NCI-H128 (cell line): Measurements from ENCODE around the gene ABHD2.

Experiments used
- DNase-seq: peaks from one replicate; lab custom pipeline; 2025; ENCODE audit not compliant: unreplicated experiment; lab: John Stamatoyannopoulos, UW

The ABHD2 gene

DNA sequence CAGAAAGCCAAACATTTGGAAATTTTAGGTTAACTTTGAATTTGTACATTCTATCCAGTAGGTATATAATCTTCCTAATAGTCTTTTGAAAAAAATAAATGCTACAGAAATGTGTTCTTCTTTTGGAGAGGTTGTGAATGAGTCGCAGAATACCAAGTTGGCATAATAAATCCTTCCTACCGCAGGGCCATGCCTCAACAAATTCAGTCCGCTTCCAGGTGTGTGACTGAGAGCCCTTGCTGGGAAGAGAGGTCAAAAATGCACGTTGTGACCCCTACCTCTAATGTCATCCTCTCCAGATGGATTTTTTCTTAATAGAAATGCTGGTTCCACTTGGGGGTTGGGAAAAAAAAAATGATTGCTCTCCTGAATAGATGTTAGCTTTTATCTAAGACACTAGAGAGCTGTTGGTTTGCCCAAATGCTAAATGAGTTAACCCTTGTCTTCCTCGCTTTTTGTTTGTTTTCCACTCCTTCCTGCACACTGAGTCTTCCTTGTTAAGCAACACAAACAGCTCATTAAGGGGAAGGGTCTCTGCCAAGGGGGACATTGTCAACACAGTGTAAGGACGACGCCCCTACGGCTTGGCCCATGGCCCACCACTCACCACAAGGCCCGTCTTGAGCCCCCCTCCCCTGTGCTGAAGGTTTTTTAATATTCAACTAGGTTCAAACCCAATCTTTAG is 99.2 kb downstream of the ABHD2 start:
- no peak for DNase-seq

DNA sequence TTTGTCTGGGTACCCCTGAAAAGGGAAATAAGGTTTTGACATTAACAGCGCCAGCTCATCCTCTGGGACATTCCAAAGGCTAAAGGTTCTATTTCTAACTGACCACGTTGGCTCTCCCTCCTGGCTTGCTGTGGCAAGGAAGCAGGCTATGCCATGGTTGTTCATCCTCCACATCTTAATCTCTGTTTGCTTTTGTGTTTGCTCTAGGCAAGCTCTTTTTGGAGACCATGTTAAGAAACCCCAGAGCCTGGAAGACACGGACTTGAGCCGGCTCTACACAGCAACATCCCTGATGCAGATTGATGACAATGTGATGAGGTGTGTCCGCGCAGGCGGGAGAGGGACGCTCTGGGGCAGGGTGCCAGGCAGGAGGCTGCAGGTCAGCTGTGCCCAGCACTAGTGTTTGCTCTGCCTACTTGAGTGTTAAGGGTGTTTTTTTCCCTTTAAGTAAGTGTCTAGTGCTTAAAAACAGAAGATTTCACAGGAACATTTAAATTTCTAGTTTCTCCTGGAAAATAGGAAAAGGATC is 99.8 kb downstream of the ABHD2 start:
- DNase-seq: no peak

DNA sequence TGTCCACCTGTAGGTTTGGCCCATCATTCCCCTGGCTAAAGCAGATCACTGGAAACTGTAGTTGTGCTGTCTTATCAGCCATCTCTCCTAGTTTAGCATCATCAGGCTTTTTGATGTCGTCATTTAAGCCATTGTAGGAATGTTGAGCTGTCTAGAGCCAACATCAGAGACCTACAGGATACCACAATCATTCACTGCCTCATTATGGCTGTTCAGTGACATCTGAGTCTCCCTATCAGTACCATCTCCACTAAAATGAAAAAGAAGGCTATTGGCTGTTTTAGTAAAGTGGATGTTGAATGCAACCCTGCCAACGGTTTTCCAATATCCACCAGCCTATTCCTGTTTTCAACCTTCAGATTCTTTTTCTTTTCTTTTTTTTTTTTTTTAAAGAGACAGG is 103.9 kb downstream of the ABHD2 start:
- DNase-seq: no peak

DNA sequence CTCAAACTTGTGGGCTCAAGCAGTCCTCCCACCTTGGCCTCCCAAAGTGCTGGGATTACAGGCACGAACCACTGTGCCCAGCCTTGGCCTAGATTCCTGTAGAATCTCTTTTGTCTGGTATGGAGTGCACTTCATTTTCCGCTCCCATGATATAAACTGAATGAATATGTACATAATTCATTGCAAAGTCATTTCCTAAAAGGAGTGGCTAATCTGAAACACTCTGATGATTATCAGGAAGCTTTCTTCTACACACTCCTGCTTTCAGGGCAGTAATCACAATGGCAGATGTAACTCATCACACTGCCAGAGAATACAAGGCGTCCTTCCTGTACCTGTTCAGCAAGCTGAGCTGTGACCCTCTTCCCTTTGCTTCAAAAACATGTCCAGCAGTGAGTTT is 104.5 kb downstream of the ABHD2 start:
- DNase-seq: no peak

DNA sequence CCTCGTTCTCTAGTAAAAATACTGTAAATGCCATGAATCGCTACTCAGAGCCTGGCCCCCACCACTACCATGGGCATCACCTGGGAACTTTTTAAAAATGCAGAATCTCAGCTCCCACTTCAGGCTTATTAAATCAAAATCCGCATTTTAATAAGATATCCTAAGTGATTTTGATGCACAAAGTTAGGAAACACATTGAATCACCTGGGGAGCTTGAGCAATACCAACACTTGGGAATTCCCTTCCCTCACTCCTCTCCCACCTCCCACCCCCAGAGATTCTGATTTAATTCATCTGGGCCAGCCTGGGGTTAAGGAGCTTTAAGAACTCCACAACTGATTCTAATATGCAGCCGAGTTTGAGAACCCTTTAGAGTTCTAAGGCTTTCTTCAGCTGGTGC is 106.4 kb downstream of the ABHD2 start:
- no peak for DNase-seq

DNA sequence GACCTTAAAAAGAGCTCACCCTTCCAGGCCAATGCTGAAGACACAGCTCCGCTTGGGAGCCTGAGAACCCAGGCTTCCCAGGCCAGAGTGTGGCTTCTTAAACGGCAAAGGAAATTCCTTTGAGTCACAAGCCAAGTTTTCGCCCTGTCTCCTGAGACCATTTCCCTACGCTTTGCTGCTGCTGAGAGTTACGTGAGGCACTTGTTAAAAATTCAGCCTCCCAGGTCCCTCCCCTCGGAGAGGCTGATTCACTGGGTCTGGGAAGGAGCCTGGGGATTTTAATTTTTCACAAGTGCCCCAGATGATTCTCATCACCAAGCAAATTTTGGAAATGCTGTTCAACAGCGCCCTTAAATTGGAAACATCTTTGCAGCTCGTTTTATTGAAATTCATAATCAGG is 107.6 kb downstream of the ABHD2 start:
- DNase-seq: no peak

DNA sequence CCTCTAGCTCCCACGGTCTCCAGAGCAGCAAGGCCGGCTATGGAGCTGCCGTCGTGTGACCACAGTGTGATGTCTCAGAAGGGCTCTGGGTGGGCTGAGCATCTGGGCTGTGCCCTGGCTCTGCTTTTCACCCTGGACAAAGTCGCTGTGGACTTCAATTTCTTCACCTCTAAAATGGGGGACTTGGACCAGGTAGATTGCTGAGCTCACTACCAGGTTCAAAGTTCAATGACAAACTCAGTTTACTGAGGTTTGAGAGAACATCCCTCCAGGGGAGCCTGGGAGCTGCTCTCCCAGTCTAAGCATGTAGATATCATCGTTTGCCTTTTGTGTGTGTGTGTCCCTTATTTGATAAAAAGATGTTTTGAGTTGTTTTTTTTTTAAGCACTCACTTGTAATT is 108.0 kb downstream of the ABHD2 start:
- DNase-seq: no peak

DNA sequence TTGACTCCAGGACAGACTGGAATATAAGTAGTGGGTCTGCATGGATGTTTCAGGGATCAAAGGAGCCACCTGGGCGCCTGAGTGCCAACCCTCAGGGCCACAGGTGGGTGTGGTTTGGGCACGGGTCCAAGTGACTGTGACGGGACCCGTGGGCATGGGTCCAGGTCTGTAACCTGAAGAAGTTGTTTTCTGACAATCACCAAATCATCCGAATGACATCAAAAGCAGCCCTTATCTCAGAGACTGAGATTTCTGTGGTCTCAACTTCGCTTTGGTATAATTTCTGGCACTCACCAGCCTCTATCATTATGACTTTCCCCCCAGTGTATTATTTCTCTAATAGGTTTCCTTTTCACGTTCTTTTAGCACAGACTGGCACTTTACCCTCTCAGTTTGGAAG is 108.7 kb downstream of the ABHD2 start:
- DNase-seq: peak; percentile 59

DNA sequence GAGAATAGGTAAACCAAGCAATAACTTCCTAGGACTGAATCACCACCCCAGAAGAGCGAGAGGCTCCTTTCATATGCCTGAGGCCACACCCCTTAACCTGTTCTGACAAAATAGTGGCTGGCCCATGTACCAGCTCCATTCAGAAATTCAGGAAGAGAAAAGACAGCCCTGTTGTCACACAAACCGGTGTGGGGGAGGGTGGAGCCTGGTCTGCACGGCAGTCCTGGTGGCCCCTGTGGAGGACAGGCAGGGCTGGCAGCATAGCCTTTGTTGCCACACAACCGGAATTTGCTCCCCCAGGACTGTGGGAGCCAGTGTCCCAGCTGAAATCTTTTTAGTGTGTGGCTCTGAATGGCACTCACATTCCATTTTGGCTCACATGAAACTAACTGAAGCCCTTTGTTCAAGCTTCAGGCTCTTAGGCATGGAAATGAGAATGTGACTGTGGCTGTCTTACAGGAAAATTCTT is 109.3 kb downstream of the ABHD2 start:
- peak; percentile 16 for DNase-seq

DNA sequence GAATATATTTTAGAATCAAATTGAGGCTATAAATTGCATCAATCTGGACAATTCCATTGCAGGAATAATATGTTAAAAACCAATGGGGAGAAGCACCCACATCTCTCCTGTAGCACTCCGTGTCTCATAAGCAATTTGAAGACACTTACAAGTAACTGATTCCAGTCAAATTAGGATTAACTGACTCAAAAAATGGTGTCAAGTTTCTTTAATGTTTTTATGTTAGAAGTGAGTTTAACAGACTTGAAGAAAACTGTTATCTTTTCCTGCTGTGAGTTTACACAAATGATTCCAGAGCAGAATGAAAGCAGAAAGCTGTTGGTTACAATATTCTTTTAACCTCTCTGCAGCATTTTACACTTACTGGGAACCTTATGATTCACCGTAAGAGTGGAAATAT is 109.9 kb downstream of the ABHD2 start:
- no peak for DNase-seq

DNA sequence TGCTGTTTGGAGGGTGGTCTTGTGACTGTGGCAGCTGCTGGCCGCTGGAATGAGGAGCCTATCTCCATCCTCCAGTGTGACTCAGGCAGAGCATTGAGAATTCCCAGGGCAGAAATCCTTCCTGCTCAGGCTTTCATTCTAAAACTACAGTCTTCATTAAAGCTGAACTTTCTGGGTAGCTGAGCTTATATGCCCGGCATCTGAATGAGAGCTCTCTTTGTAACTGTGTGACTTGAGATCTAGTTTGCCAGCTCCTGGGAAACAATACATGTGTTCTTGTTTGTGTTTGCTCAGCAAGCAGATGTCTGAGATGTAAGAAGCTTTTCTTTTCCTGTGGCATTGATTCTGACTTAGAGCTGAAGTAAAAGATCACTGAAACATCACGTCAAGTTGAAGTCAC is 110.7 kb downstream of the ABHD2 start:
- DNase-seq: no peak

DNA sequence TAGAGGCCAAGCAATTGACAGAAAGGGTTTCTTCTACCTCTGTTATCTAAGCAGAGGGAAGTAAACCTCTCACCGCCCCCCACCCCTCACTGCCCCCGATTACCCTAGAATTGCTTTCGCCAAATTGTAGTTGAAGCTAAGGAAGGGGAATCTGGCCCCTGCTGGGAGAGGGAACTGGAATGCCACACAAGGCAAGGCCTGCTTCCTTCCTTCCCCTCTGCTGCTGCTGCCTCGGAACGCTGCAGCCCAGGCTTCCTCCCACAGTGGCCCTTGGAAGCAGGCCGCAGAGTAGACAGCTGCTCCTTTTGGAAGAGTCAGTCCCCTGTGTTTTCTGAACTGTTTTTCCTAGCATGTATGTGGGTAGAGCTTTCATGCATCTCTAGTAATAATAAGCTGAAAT is 111.5 kb downstream of the ABHD2 start:
- no peak for DNase-seq

DNA sequence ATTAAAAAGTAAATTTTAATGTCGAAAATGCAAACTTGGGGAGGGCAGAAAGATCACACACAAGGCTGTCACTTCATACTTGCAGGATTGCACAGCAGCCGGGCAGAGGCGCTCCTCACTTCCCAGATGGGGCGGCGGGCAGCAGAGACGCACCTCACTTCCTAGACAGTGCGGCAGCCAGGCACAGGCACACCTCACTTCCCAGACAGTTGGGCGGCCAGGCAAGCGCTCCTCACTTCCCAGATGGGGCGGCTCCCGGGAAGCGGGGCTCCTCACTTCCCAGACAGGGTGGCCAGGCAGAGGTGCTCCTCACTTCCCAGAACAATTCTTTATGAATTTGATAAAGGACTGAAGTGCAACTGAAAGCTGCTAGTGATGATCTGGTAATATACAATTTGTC is 111.9 kb downstream of the ABHD2 start:
- DNase-seq: no peak

DNA sequence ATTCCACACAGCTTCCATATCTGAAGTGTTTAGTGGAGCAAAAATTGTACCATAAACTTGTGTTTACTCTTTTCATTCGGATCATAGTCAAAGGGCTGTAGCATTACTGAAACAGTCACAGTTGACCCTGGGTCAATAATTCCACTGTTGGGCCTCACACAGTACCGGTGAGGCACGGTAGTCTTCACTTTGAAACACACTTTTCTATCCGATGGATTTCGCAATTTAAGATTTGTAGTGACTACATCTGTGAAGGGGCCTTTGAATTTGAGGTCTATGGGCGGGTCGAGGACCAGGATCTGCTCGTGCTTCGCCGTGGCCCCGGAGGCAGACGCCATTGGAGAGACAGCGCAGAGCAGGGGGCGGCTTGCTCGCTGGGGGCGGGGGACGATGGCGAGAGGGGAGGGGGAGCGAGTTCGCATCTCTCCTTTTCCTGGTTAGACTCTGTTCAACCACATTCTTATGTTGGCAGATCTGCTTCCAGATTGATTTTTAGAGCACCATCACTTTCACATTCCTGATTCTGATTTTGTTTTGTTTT is 113.3 kb downstream of the ABHD2 start:
- DNase-seq: no peak

DNA sequence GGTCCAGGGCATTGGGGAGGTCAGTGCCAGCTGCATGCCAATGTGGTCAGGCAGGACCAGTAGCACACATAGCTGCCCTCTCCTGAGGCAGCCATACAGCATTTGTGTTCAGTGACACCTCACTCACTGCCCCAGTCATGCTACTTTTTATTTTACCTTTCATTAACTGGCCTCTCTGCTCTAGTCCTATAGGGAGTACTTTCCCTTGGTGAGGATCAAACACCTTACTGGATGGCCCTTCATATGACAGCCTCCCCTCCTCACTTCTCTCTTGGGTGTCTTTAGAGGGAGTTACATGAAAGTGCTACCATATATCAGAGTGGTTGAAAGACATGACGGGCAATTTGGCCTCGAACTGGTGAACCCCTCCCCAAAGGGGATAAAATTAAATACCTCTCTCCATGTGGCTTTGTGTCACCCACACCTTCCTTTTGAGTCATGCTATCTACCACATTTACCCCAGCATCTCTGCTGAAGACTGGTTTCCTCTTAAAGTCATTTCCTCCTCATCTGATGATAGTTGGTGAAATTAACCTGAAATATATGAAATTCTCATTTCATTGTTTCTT is 115.5 kb downstream of the ABHD2 start:
- no peak for DNase-seq

DNA sequence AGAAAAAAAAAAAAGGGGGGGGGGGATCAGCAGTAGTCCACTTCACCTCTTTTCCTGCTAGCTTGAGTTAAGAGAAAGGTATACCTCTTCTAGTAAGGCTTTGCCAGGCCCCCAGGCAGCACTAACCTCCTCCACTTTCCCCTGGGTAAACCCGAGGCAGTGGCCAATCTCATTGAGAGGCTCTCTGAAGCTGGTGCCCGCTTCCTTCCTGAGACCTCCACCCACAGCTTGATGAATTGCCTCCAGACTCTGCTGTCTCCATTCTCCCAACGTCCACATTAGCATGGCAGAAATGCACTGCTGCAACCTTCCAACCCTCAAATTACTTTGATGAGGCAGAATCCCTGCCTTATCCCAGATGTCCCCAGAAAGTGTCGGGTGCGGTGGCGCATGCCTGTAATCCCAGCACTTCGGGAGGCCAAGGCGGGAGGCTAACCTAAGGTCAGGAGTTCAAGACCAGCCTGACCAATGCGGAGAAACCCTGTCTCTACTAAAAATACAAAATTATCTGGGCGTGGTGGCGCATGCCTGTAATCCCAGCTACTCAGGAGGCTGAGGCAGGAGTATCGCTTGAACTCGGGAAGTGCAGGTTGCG is 117.8 kb downstream of the ABHD2 start:
- no peak for DNase-seq

DNA sequence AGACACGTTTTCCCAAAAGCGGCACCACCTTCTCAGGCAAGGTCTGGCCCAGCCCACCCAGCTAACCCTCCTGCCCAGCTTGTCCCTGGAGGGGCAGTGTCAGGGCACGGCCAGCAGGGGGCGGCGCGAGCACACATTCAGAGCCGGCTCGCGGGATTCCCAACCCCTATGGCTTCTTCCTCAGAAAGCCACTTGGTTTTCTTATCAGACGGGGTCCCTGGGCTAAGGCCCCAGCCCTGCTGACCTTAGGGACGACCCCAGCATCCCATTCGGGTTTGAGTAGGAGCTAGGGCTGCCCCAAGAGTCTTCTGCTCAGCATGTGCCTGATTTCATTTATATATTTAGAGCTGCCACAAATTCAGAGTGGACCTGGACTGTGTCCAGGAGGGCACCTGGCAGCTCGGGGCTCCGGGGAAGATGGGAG is 118.7 kb downstream of the ABHD2 start:
- peak; percentile 1 for DNase-seq

DNA sequence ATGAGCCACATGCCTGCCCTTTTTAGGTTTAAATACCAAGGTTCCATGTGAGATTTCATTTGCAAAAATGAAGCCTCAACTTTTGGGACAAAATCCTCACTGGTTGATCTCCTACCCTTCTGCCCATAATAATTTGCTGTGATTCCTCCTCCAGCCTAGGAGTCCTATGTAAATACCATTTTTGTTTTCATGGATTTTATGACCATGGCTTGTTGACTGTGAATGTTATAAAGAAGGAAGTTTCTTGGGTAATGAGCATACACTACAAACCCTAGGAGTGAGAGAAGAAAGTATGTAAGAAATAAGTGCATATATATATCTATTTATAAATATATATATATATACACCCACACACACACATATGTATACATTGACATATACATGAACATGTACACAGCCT is 120.0 kb downstream of the ABHD2 start:
- no peak for DNase-seq

DNA sequence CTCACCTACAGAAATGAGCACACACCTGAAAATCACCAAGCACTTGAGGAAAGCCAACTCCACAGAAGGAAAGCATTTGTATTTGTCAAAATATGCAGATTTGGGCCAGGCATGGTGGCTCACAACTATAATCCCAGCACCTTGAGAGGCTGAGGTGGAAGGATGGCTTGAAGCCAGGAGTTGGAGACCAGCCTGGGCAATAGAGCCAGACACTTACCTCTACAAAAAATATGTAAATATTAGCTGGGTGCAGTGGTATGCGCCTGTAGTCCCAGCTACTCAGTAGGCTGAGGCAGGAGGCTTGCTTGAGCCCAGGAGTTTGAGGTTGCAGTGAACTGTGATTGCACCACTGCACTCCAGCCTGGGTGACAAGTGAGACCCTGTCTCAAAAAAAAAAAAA is 120.8 kb downstream of the ABHD2 start:
- DNase-seq: no peak

DNA sequence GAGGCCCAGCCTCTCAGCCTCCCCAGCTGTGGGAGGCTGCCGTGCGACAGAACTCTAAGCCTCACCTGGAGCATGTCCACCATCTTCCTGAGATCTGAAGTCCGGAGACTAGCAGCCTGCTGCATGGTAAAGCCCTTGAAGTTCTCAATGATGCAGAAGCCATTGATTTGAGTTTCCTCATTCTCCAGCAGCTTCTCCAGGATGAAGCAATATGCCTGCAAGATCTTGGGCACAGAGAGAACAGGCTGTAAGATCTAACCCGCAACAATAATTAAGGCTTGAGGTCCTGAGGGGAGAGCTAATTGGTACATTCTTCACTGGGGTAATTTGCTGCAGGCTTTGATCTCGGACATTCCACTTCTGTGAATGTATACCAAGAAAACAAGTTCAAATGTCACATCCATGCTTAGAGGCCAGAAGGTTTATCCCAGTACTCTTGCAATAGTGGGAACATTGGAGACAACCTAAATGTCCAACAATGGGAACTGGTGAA is 123.5 kb downstream of the ABHD2 start:
- no peak for DNase-seq

DNA sequence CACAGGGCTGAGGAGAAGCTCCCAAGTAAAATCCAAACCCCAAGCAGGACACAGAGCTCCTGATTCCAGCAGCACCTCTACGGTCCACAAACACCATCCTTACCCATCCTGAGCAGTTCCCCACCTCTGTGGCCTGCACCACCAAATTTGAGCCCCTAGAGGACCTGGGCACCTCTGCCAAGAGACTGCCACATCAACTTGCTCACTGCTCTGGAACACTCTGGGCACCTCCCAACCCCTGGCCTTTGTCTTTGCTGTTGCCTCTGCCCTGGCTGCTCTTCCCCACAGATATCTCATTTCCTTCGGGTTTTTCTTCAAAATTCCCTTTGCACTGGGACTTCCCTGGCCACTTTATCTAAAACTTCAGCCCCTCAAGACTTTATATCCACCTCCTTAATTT is 127.4 kb downstream of the ABHD2 start:
- DNase-seq: no peak

DNA sequence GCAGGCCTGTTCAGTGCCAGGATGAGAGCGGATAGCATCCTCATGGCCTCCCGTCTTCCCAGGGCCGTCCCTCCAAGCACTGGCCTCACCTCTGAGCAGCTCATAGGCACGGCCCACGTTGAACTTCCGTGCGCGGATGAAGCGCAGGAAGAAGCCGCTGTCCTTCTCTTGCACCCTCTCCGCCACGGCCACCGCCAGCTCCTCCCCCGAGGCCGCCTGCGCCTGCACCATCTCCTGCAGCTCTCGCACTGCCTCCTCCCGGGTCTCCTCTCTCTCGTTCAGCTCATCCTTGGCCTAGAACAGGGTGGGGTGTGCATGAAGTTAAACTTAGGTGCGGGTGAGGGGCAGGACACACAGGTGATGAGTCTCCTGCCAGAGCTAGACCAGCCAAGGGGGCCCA is 128.8 kb downstream of the ABHD2 start:
- no peak for DNase-seq
